Fibroblast of villous mesenchyme (primary cell): ENCODE measurements around the gene UTP20. TPM values are rescaled to one million over a fixed set of nuclear protein-coding genes. Genes with fewer than 3 reads are reported as not detected.

Source experiments
- DNase-seq: peaks from one replicate; pipeline ENCODE4 v3.0.0-alpha.2; 2010; ENCODE audit warnings: low read depth
- H3K4me3 ChIP-seq: 2 replicates; pipeline ENCODE4 v1.5.1; 2011; ENCODE audit warnings: low read depth, mild to moderate bottlenecking, low read length
- total RNA-seq: library from RNA; depleted of rRNA; stranded (reverse); fragments of >200 nt; gene quantifications from 2 replicates; pipeline ENCODE4 v1.2.3, GENCODE V29; 2012
- TF ChIP-seq, protein P1 (sequence below): IDR thresholded peaks from 2 replicates; pipeline ENCODE4 v1.5.1; 2012; ENCODE audit warnings: low read depth, mild to moderate bottlenecking, low read length; ENCODE audit not compliant: insufficient read depth

UTP20 gene
- total RNA-seq, 1 donor = 32.0 TPM

DNA sequence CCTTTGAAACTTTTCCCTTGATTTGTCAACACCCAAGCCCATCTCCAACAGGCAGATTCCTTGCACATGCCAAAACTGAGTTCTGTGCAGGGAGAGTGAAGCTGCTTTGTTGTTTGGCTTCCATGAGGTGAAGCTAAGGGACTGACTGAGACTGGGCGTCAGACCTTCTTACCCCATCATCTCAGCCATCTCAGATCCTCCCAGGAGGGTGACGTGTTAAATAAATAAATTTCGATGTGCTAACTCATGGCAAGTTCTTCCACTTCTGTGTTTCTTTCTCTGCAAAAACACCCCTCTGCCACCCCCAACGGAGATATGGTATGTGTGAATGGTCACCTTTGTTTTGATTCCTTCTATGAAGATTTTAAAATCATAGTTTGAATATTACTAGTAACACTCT, 17.8 kb downstream of the UTP20 start:
- no peak overlapping the region for H3K4me3 ChIP-seq
- TF ChIP-seq, protein P1, sequence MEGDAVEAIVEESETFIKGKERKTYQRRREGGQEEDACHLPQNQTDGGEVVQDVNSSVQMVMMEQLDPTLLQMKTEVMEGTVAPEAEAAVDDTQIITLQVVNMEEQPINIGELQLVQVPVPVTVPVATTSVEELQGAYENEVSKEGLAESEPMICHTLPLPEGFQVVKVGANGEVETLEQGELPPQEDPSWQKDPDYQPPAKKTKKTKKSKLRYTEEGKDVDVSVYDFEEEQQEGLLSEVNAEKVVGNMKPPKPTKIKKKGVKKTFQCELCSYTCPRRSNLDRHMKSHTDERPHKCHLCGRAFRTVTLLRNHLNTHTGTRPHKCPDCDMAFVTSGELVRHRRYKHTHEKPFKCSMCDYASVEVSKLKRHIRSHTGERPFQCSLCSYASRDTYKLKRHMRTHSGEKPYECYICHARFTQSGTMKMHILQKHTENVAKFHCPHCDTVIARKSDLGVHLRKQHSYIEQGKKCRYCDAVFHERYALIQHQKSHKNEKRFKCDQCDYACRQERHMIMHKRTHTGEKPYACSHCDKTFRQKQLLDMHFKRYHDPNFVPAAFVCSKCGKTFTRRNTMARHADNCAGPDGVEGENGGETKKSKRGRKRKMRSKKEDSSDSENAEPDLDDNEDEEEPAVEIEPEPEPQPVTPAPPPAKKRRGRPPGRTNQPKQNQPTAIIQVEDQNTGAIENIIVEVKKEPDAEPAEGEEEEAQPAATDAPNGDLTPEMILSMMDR = no peak
- DNase-seq = no peak

DNA sequence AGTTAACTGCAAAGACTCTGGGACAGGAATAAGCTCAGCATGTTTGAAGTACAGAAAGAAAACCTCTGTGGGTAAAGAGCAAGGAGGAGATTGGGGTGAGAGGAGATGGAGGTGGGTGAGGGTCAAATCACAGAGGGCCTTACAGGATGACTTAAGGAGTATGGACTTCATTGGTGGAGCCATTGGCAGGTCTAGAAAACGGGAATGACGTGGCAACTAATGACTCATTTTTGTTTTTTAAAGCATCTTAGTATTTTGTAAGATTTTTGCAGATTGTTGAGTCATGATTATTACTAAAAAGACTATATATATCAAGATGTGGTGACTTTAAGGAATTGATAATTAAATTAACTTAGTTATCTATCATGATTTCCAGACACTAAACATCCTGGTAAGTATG, 18.5 kb downstream of the UTP20 start:
- TF ChIP-seq, protein P1 = no peak
- peak; percentile 56 for DNase-seq

DNA sequence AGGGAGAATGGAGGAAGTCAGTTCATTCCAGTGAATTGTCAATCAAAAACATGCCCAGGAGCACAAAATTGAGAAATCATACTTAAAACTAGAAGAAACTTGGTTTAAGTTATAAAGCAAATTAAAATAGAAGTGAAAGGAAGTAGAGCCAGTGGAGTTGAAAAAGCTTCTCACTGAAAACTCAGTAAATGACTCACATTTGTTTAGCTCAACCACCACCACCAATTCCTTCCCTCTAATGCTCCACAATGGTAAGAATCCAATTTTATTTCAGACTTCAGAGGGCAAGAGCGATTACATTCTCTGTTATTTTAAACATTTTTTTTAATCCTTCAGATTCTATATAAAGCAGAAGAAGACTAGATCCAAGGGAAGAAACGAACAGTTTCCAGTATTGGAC, 19.4 kb downstream of the UTP20 start:
- H3K4me3 ChIP-seq = no peak overlapping the region
- TF ChIP-seq, protein P1 = no peak
- DNase-seq = peak; percentile 21

More for the DNA sequence above, 18.5 kb downstream of the UTP20 start:
- no peak overlapping the region for H3K4me3 ChIP-seq

DNA sequence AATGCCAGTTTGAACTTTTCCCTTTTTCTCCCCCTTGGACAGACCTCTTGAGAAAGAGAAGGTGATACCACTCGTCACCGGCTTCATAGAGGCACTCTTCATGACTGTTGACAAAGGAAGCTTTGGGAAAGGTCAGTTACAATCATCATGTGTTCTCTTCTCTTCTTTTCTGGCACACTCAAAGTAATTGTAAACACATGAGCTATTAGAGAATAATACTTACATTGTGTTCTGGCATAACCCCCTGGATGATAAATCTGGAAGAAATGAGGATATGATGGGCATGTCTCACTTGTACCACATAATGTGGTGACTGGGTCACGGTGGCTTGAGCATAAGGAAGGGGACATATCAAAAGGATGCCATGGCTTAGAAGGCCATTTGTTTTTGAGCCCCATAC, 20.0 kb downstream of the UTP20 start:
- TF ChIP-seq, protein P1 = no peak
- no peak for DNase-seq
- H3K4me3 ChIP-seq = no peak overlapping the region

DNA sequence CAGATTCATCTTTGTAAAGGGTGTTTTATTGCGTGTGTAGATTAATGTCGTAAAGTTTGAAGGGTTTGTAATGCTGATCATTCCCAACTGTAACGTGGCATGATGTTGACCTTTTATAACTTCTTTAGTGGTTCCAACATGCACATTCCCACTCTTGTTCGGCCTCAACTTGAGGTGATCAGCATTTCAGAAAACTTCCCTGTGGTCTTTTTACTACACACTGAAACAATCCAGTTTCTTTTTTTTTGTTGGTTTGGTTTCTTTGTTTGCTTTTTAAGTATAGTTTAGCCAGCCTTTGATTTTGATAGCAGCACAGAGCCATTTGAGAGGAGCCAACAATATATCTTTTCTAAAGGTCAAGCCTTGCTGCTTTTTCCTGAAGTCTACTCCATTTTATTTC, 22.8 kb downstream of the UTP20 start:
- no peak overlapping the region for H3K4me3 ChIP-seq
- TF ChIP-seq, protein P1 = no peak
- DNase-seq = no peak

DNA sequence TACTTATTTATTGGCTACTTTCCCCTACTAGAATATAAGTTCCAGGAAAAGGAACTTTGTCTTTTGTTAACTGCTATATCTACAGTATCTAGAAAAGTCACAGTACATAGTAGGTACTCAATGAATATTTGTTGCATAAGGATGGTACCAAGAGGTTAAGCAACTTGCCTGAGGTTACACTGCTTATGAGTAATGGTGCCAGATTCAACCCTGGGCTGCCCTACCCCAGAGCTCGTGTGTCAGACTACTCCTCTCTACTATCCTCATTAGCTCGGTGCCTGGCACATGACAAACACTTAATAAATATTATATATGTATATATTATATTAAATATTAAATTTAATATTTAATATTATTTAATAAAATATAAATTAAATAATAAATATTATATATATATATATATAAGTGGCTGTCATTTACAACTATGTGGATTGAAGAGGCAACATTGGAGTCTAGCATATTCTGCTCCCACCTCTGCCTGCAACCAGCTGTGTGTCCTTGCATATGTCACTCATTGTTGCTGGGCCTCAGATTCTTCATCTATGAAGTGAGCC, 25.4 kb downstream of the UTP20 start:
- no peak overlapping the region for H3K4me3 ChIP-seq
- DNase-seq = no peak
- TF ChIP-seq, protein P1 = no peak

DNA sequence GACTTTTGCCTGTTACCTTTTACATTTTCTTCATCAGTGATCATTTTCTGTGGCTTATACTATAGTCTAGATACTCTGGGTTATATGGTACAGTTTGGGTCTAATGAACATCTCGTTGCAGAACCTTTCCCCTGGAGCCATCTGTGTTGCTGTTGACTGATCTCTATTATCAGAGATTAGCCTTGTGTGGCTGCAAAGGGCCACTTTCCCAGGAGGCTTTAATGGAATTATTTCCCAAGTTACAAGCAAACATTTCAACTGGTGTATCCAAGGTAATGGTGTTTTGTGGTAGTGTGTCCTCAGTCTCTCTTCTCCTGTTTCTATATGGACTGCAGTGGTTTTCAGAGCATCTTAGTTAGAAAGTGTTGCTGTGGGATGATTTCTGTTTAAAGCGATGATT, 25.9 kb downstream of the UTP20 start:
- TF ChIP-seq, protein P1 = no peak
- H3K4me3 ChIP-seq = no peak overlapping the region

More for the DNA sequence above, 25.9 kb downstream of the UTP20 start:
- DNase-seq = no peak
